HCT116 (cell line): Measurements from ENCODE around the gene IRF3. TPM values are rescaled to one million over a fixed set of nuclear protein-coding genes. Genes with fewer than 3 reads are reported as not detected.

Source experiments
- ATAC-seq: fragments of 200-7000 bp; cut with Tn5 transposase; 2 replicates; pipeline ENCODE4 v1.9.1; 2020; ENCODE audit warnings: mild to moderate bottlenecking, moderate library complexity
- BruUV-seq: library from RNA; stranded (reverse); fragments of 400-500 nt; replicated peaks from 2 replicates; lab custom pipeline; 2021; lab: Mats Ljungman, UMichigan
- CTCF ChIA-PET: fragments of 300-600 bp; sonication (Branson Sonifier 250); formaldehyde crosslinking; loops from one replicate; lab custom pipeline; 2021; ENCODE audit warnings: antibody characterized with exemption; lab: Charles Lee
- POLR2A ChIA-PET: fragments of 300-600, 350-600 bp; sonication (Branson Sonifier 250); formaldehyde crosslinking; loops from one replicate; lab custom pipeline; 2021; ENCODE audit warnings: antibody characterized with exemption; lab: Charles Lee
- RAD21 ChIA-PET, 2 experiments: fragments of 300-600 bp; sonication (Branson Sonifier 250); formaldehyde crosslinking; loops; one replicate each; lab custom pipeline; 2023; ENCODE audit warnings: low total read pairs in 2 of 2; ENCODE audit not compliant: uncharacterized antibody in 2 of 2, unreplicated experiment in 2 of 2, low non-redundant PET in 1 of 2; lab: Charles Lee
- DNase-seq: peaks from one replicate; pipeline ENCODE4 v3.0.0-alpha.2; 2010; ENCODE audit warnings: low read depth, low spot score
- H2AFZ ChIP-seq: fragments of 200-600 bp; shearing (Covaris generic), sonication (generic); 2 replicates; pipeline ENCODE4 v1.6.1; 2017; ENCODE audit warnings: low read depth, mixed run types, mixed read lengths, antibody characterized with exemption, low read length; ENCODE audit not compliant: poor library complexity, severe bottlenecking
- H3K27ac ChIP-seq: 2 replicates; pipeline ENCODE4 v1.5.1; 2012; ENCODE audit warnings: low read depth, low read length
- H3K27me3 ChIP-seq: fragments of 200-600 bp; sonication (generic); 2 replicates; pipeline ENCODE4 v1.6.1; 2016; ENCODE audit warnings: mixed run types, low read length, mixed read lengths; ENCODE audit not compliant: insufficient read depth
- H3K36me3 ChIP-seq, 2 experiments: fragments of 200-500 bp in 1 of 2; fragments of 200-600 bp in 1 of 2; sonication (Bioruptor generic) in 1 of 2; sonication (generic) in 1 of 2; 2 replicates each; pipeline versions ENCODE4 v1.5.1 to v1.6.1; 2014 to 2016; ENCODE audit warnings: low read length in 2 of 2, inconsistent platforms in 1 of 2, mixed read lengths in 1 of 2, mixed run types in 1 of 2; ENCODE audit not compliant: insufficient read depth in 2 of 2, control insufficient read depth in 1 of 2
- H3K4me1 ChIP-seq, 2 experiments: fragments of 200-600 bp in 1 of 2; sonication (generic) in 1 of 2; 2 replicates each; pipeline versions ENCODE4 v1.5.1 to v1.6.1; 2012 to 2017; ENCODE audit warnings: low read length in 2 of 2, inconsistent platforms in 1 of 2, mild to moderate bottlenecking in 1 of 2, mixed read lengths in 1 of 2, mixed run types in 1 of 2, moderate library complexity in 1 of 2; ENCODE audit not compliant: insufficient read depth in 2 of 2, control insufficient read depth in 1 of 2
- H3K4me2 ChIP-seq: fragments of 200-600 bp; sonication (generic); 2 replicates; pipeline ENCODE4 v1.6.1; 2017; ENCODE audit warnings: mixed run types, low read length, mixed read lengths
- H3K4me3 ChIP-seq, 2 experiments: fragments of 200-600 bp in 1 of 2; sonication (generic) in 1 of 2; replicated peaks in 1 of 2; 2 replicates each; pipeline ENCODE4 v1.5.1; 2011 to 2016; ENCODE audit warnings: low read length in 2 of 2, control low read depth in 1 of 2, low read depth in 1 of 2, mild to moderate bottlenecking in 1 of 2, mixed read lengths in 1 of 2, mixed run types in 1 of 2
- H3K79me2 ChIP-seq: fragments of 200-600 bp; sonication (generic); 2 replicates; pipeline ENCODE4 v1.6.1; 2017; ENCODE audit warnings: mild to moderate bottlenecking, mixed run types, low read length, moderate library complexity, mixed read lengths; ENCODE audit not compliant: insufficient read depth
- H3K9ac ChIP-seq: fragments of 200-600 bp; sonication (generic); 2 replicates; pipeline ENCODE4 v1.6.1; 2016; ENCODE audit warnings: low read length, mixed read lengths
- H3K9me2 ChIP-seq: fragments of 200-600 bp; sonication (generic), shearing (Covaris generic); 2 replicates; pipeline ENCODE4 v1.6.1; 2017; ENCODE audit warnings: mixed run types, mild to moderate bottlenecking, moderate library complexity; ENCODE audit not compliant: insufficient read depth
- H3K9me3 ChIP-seq, 2 experiments: fragments of 200-500 bp in 1 of 2; fragments of 200-600 bp in 1 of 2; sonication (Bioruptor generic) in 1 of 2; sonication (generic) in 1 of 2; 2 replicates each; pipeline ENCODE4 v1.6.1; 2014 to 2017; ENCODE audit warnings: low read length in 2 of 2, mixed read lengths in 2 of 2, inconsistent platforms in 1 of 2, low read depth in 1 of 2, mild to moderate bottlenecking in 1 of 2, mixed run types in 1 of 2, moderate library complexity in 1 of 2; ENCODE audit not compliant: control insufficient read depth in 1 of 2, insufficient read depth in 1 of 2
- H4K20me1 ChIP-seq: fragments of 200-600 bp; sonication (generic), shearing (Covaris generic); 2 replicates; pipeline ENCODE4 v1.6.1; 2017; ENCODE audit warnings: mixed run types, mild to moderate bottlenecking, moderate library complexity; ENCODE audit not compliant: insufficient read depth
- EGR1 ChIP-seq: IDR thresholded peaks from 2 replicates; pipeline ENCODE4 v1.6.1; 2012; ENCODE audit warnings: low read depth
- EZH2phosphoT487 ChIP-seq: fragments of 200-600 bp; IDR thresholded peaks from 2 replicates; pipeline ENCODE4 v1.6.1; 2018; ENCODE audit warnings: antibody characterized with exemption, borderline replicate concordance
- MAX ChIP-seq: IDR thresholded peaks from 2 replicates; pipeline ENCODE4 v1.6.1; 2012
- REST ChIP-seq: IDR thresholded peaks from 2 replicates; pipeline ENCODE4 v1.6.1; 2012; ENCODE audit warnings: low read depth
- TCF7L2 ChIP-seq: IDR thresholded peaks from 2 replicates; pipeline ENCODE4 v1.7.0; 2011; ENCODE audit warnings: borderline replicate concordance, inconsistent platforms; ENCODE audit not compliant: insufficient read depth, insufficient read length; ENCODE audit errors: extremely low read depth
- intact Hi-C: fragments of 100-400 bp; cut with micrococcal nuclease; formaldehyde crosslinking; loops from 2 replicates; pipeline ENCODE4 v1.10.0; 2022
- total RNA-seq: library from RNA; stranded (reverse); gene quantifications from one replicate; pipeline ENCODE4 v1.2.1, GENCODE V29; 2021; ENCODE audit not compliant: unreplicated experiment

The IRF3 gene
- total RNA-seq, 1 experiment from 2014 or later = 129 TPM

- Histone ChIP-seq H3K36me3 (peaks cover 0 to 2% of the 10 kb centered on the region in 2 experiments; a peak in 1 of 4 replicates), H3K27ac (no peak overlapping the region)
- TSS peak; percentile 40 for BruUV-seq
- TF ChIP-seq MAX (no peak), EGR1 (no peak), TCF7L2 (no peak), EZH2phosphoT487 (no peak), REST (no peak)
- TF ChIP-seq, all 23 proteins: peak for 0
- Histone ChIP-seq H3K9me2 (no peaks in the 10 kb centered on the region), H3K9me3 (no peaks in the 10 kb centered on the region), H3K4me1 (peaks cover 3 to 12% of the 10 kb centered on the region in 2 experiments; a peak in 2 of 4 replicates), H2AFZ (no peak overlapping the region), H3K27me3 (no peaks in the 10 kb centered on the region), H4K20me1 (no peaks in the 10 kb centered on the region), H3K4me2 (no peak overlapping the region), H3K79me2 (no peaks in the 10 kb centered on the region), H3K9ac (no peak overlapping the region), H3K4me3 (no peak overlapping the region)
- POLR2A ChIA-PET = interaction anchor here (2.9 kb wide), 1 partner anchor 9 kb away, joined by 13 read pairs; the partner anchor contains the start of gene RRAS
- no peak for DNase-seq
- intact Hi-C loops = no loop called here
- CTCF ChIA-PET = interaction anchor here (1.1 kb wide), 1 partner anchor 20 kb away, joined by 3 read pairs; no protein-coding TSS in a partner anchor
- 0 out of 2 replicates have a peak, but pooled peaks have one; percentile 15 for ATAC-seq
- RAD21 ChIA-PET = no interaction called here
These were observed 34.6 kb downstream of the IRF3 start for GRCh38 chr19:49631014-49631588.
